Activated CD4-positive, alpha-beta T cell treated with anti-CD3 and anti-CD28 coated beads, Interleukin-2, amount 10 ng/mL, durations not matched to agents 24 days and 14 days (primary cell): ENCODE results near the gene RETSAT. TPM values are rescaled to one million over a fixed set of nuclear protein-coding genes. Genes with fewer than 3 reads are reported as not detected.
A peak's percentile ranks its signal among the peaks of the same experiment; 100 is the strongest.
"Not testable (repeated sequence)": the region's sequence is repeated elsewhere in the genome, so short reads cannot be mapped to it uniquely, and the experiment has no call there.

Experiments used
- DNase-seq: peaks from one replicate; pipeline ENCODE4 v3.0.0; 2022
- H3K27ac Mint-ChIP-seq: one replicate; pipeline ENCODE4 v1.8.0; 2022; ENCODE audit warnings: mild to moderate bottlenecking, mixed read lengths
- H3K27me3 Mint-ChIP-seq: one replicate; pipeline ENCODE4 v1.8.0; 2022; ENCODE audit warnings: mixed read lengths
- H3K36me3 Mint-ChIP-seq: one replicate; pipeline ENCODE4 v1.8.0; 2022; ENCODE audit warnings: low read depth, mild to moderate bottlenecking, mixed read lengths
- H3K4me1 Mint-ChIP-seq: one replicate; pipeline ENCODE4 v1.8.0; 2021; ENCODE audit warnings: mixed read lengths
- H3K4me3 Mint-ChIP-seq: one replicate; pipeline ENCODE4 v1.8.0; 2022; ENCODE audit warnings: mild to moderate bottlenecking, moderate library complexity, mixed read lengths
- H3K9me3 Mint-ChIP-seq: one replicate; pipeline ENCODE4 v1.8.0; 2021; ENCODE audit warnings: mixed read lengths
- intact Hi-C: fragments of 100-400 bp; cut with micrococcal nuclease; formaldehyde crosslinking; loops from one replicate; pipeline ENCODE4 v1.15.1; 2023
- total RNA-seq: library from RNA; stranded (reverse); gene quantifications from 2 replicates; pipeline ENCODE4 v1.2.3, GENCODE V29; 2022

Gene RETSAT
- total RNA-seq, 1 donor from 2014 or later = 21.0 TPM

DNA sequence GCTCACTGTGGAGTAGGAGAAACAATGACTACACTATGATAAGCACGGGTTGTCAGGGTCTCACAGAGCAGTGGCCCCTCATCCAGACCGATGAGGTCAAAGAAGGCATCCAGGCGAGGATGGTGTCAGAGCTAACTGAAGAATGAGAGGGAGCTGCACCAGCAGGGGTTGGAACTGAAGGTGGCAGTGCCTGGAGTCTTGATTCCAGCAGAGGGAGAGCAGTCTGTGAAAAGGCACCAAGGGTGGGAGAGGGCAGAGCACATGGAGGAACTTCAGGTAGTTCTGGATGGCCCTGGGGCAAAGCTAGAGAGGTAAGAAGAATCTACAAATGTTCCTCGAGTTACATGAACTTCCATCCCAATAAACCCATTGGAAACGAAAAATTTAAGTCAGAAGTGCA, 12.9 kb upstream of the RETSAT start:
- Mint-ChIP-seq H3K4me3 (no peak overlapping the region), H3K36me3 (peaks cover 15% of the 10 kb centered on the region), H3K27ac (no peak overlapping the region), H3K9me3 (no peaks in the 10 kb centered on the region), H3K27me3 (no peaks in the 10 kb centered on the region), H3K4me1 (peaks cover 2% of the 10 kb centered on the region)
- intact Hi-C loops = no loop called here
- DNase-seq = no peak

DNA sequence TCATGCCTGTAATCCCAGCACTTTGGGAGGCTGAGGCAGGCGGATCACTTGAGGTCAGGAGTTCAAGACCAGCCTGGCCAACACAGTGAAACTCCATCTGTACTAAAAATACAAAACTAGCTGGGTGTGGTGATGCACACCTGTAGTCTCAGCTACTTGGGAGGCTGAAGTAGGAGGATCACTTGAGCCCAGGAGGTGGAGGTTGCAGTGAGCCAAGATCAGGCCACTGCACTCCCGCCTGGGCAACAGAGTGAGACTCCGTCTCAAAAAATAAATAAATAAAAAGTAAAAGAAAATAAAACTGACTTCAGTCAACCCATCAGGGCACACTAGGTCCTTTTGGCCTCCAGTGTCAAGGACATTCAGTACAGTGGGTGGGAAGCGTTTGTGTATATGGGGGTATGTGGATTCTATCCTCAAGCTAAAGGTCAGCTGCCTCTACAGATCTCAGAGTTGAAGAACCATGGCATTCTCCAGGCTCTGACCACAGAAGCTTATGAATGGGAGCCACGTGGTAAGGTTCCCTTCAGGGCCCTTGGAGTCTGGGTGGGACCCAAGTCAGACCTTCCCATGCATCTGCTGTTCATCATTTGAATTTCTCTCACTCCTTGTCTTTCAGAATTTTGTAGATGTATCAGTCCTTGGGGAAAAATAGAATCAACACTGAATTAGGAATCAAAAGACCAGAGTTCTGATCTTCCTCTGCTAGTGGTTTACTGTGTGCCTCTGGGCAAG, 8.5 kb upstream of the RETSAT start:
- H3K4me3 Mint-ChIP-seq, H3K27me3 Mint-ChIP-seq, H3K27ac Mint-ChIP-seq, intact Hi-C loops, DNase-seq, H3K4me1 Mint-ChIP-seq, H3K9me3 Mint-ChIP-seq: not testable (repeated sequence)
- H3K36me3 Mint-ChIP-seq = peaks cover 26% of the 10 kb centered on the region

DNA sequence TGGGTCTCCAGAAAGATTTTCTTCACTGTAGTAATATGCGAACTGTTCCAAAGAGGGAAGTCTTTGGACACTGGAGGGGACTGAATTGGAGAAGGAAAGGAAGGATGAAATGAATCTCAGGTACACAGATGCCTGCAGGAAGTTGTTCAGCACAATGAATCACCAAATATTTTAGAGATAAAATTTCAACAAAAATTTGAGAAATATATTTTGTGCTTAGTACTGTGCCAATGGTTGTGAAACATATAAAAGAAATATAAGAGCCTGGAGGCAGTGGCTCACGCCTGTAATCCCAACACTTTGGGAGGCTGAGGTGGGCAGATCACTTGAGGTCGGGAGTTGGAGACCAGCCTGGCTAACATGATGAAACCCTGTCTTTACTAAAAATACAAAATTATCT, 3.4 kb upstream of the RETSAT start:
- no peaks in the 10 kb centered on the region for H3K27me3 Mint-ChIP-seq
- peaks cover 21% of the 10 kb centered on the region for H3K4me1 Mint-ChIP-seq
- intact Hi-C loops = no loop called here
- H3K36me3 Mint-ChIP-seq = peaks cover 33% of the 10 kb centered on the region
- no peak for DNase-seq
- H3K9me3 Mint-ChIP-seq = no peaks in the 10 kb centered on the region
- no peak overlapping the region for H3K4me3 Mint-ChIP-seq
- no peak overlapping the region for H3K27ac Mint-ChIP-seq

DNA sequence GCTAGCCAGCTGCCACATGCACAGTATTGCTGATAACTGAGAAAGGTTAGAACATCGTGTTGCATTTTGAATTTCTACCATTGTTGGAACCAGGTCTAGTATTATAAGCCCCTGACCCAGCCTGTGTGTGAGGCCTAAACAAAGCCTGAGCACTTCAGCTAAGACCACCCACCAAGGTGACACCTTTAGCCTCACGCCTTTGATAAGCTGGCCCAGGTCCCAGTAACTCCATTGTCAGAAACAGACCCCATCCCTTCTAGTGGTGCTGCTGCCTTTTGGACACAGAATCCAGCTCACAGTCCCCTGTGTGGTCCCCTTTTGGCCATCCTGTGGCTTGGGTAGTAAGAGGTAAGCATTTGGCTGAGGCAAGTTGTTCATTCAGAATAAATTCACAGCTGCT, 1.9 kb upstream of the RETSAT start:
- intact Hi-C loops = no loop called here
- H3K9me3 Mint-ChIP-seq = no peaks in the 10 kb centered on the region
- no peak overlapping the region for H3K27ac Mint-ChIP-seq
- DNase-seq = no peak
- H3K4me1 Mint-ChIP-seq = peaks cover 24% of the 10 kb centered on the region
- H3K36me3 Mint-ChIP-seq = peaks cover 26% of the 10 kb centered on the region
- H3K4me3 Mint-ChIP-seq = no peak overlapping the region
- H3K27me3 Mint-ChIP-seq = no peaks in the 10 kb centered on the region

DNA sequence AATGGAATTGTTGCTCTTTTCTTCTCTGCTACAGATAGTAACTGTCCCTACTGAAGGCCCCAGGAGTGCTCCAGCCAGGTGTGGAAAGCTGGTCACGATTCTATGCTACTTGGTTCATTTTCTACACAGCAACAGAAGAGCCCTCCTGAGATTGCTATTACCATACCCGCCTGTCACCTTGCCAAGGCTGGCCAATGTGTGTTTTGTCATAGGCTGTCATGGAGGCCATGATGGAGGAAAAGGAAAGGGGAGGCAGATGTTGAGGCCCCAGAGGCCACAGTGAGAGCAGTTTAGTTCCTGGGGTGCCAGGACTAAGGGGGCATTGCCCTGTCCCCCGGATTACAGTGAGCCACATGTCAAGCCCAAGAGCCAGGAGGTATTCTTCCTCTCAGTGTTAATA, 1.2 kb upstream of the RETSAT start:
- Mint-ChIP-seq H3K27me3 (no peaks in the 10 kb centered on the region), H3K9me3 (no peaks in the 10 kb centered on the region), H3K27ac (peak overlapping the region; percentile 94), H3K4me3 (peak overlapping the region; percentile 94), H3K4me1 (peaks cover 26% of the 10 kb centered on the region), H3K36me3 (peaks cover 30% of the 10 kb centered on the region)
- DNase-seq = no peak
- intact Hi-C loops = no loop called here

DNA sequence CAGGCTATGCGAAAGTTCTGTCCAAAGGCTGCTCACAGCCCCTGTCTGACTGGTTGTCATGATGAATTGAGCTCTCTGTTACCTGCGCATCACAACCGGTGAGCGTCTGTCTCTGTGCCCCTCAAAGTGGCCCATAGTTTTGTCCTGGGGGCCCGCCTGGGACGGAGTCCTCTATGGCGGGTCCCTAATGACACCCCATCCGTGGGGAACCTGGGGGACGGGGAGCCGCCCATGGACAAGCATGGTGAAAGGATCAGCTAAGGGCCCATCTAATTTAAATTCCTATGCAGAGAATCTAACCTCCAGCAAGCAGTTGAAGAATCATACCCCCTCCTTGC, 714 bp upstream of the RETSAT start:
- peak overlapping the region; percentile 94 for H3K4me3 Mint-ChIP-seq
- intact Hi-C loops = no loop called here

DNA sequence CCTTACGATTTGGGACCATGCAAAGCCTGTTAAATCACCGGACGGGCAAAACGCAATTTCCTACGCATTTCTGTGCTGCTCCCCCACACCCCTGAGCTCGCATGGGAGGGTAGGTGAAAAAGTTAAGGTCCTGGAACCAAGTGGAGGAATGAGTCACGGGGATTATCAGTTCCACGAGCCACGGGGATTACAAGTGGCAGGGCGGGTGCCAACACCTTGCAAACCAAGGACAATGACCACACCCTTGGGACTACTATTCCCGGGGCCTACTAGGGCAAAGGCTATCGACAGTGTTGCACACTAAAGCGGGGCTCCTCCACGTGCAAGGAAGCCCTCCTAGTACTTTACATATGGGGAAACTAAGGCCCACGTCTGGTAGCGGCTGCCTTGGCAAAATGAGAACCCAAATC, 447 bp downstream of the RETSAT start:
- H3K4me1 Mint-ChIP-seq = peaks cover 26% of the 10 kb centered on the region
- no peaks in the 10 kb centered on the region for H3K9me3 Mint-ChIP-seq
- H3K4me3 Mint-ChIP-seq = peak overlapping the region; percentile 94
- peak overlapping the region; percentile 94 for H3K27ac Mint-ChIP-seq
- no peaks in the 10 kb centered on the region for H3K27me3 Mint-ChIP-seq
- DNase-seq = no peak
- intact Hi-C loops = loop anchor here (1.0 kb wide), 4 partner anchors 26 to 207 kb away; partner anchors contain the start of genes GGCX, MAT2A and SH2D6
- peaks cover 31% of the 10 kb centered on the region for H3K36me3 Mint-ChIP-seq

More for the DNA sequence above, 714 bp upstream of the RETSAT start:
- H3K27ac Mint-ChIP-seq = peak overlapping the region; percentile 94
- no peaks in the 10 kb centered on the region for H3K27me3 Mint-ChIP-seq
- peaks cover 32% of the 10 kb centered on the region for H3K36me3 Mint-ChIP-seq
- no peak for DNase-seq
- no peaks in the 10 kb centered on the region for H3K9me3 Mint-ChIP-seq
- peaks cover 26% of the 10 kb centered on the region for H3K4me1 Mint-ChIP-seq

DNA sequence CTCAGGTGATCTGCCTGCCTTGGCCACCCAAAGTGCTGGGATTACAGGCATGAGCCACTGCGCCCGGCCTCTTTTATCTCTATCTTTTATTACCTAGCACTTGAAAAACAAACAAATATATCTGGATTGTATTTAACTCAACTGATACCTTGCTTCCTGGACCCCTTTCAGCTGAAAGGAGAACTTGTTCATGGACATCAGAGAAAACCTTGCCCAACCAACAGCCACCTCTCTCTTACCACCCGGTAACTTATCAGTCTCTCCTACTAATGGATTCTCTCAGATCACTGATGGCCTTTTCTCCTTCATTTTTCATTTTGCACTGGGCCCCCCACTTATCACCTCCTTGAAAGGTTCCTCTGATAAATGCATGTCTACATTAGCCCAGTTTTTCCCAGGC, 6.7 kb downstream of the RETSAT start:
- H3K4me3 Mint-ChIP-seq = no peak overlapping the region
- no peaks in the 10 kb centered on the region for H3K9me3 Mint-ChIP-seq
- H3K36me3 Mint-ChIP-seq = peaks cover 31% of the 10 kb centered on the region
- no peaks in the 10 kb centered on the region for H3K27me3 Mint-ChIP-seq
- H3K4me1 Mint-ChIP-seq = peaks cover 4% of the 10 kb centered on the region
- H3K27ac Mint-ChIP-seq = no peak overlapping the region
- DNase-seq = no peak
- intact Hi-C loops = no loop called here

DNA sequence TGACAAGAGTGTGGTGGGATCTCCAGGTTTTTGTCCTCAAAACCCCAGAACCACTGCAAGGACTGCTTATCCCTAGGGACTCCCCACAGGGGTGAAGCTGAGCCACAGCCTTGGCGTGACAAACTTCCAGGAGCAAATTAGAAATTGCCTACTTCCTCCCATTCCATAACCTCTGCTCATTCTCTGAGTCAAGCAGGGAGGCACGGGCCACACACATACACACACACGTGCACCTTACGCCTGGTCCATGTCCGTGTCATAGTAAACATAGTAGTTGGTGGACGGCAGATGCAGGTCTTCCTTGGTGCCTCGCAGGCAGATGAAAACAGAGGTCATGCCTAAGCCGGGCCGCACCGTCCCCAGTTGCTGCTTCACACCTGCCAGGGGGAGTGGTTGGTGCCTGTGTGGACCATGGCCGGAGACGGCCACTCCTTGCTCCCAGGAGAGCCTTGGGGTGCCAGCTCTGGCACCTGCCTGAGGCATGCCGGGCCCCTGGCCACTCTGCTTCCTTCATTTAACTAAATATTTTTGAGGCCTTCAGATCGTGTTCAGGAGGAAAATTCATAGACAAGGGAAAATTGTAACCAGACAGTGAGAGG, 9.9 kb downstream of the RETSAT start:
- DNase-seq = no peak
- peaks cover 18% of the 10 kb centered on the region for H3K36me3 Mint-ChIP-seq
- H3K27ac Mint-ChIP-seq = no peak overlapping the region
- H3K9me3 Mint-ChIP-seq = no peaks in the 10 kb centered on the region
- H3K4me3 Mint-ChIP-seq = no peak overlapping the region
- H3K27me3 Mint-ChIP-seq = peaks cover 5% of the 10 kb centered on the region
- intact Hi-C loops = no loop called here
- H3K4me1 Mint-ChIP-seq = no peaks in the 10 kb centered on the region

DNA sequence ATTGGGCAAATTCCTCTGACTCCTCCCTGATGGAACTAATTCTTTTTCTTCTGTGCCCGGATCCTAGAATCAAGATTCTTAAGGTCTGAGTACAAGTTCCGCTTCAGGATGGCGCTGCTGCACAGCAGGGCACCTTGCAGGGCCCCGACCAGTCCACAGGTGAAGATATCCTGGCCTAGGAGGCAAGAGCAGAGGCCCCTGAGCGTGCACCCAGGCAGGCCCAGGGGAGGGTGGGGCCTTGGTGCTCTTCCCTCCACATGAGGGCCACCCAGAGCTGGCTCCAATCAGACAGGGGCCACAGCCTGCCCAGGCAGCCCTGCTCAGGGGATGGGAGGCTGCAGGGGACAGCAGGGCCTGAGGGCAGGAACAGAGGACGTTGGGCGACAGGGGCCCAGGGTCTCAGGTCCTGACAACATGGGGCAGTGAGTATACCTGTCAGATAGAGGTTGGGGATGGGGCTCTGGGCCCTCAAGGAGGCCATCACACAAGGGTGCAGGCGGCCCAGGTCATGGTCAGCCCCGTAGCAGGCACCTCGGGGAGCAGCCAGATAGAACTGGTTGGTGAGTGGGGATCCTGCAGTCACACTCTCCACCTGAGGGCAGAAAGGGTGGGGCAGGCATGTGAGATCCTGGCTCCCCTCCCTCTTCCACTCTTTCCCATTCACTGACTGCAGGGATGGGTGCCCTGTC, 11.0 kb downstream of the RETSAT start:
- intact Hi-C loops, H3K4me3 Mint-ChIP-seq, H3K9me3 Mint-ChIP-seq, DNase-seq, H3K4me1 Mint-ChIP-seq, H3K27me3 Mint-ChIP-seq, H3K27ac Mint-ChIP-seq: not testable (repeated sequence)
- peaks cover 18% of the 10 kb centered on the region for H3K36me3 Mint-ChIP-seq

DNA sequence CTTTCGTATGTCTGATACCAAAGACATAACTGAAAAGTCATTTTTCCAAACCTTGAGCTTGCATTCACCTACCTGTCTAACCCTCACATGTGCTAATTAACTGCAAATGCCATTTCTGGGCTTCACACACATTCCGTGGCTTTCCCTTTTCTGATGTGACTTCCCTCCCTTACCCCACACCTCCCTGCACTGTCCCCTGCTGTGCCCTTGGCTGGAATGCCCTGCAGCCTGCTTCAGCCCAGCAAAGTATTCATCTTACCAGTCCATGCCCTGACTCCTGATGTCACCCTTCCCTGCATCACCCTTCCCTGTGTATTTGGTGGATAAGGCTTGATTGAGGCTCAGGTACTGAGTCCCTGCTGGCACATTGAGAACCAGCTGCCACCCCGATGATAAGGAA, 12.2 kb downstream of the RETSAT start:
- Mint-ChIP-seq H3K9me3 (no peaks in the 10 kb centered on the region), H3K27me3 (peaks cover 16% of the 10 kb centered on the region), H3K4me3 (no peak overlapping the region), H3K27ac (no peak overlapping the region), H3K36me3 (peaks cover 12% of the 10 kb centered on the region), H3K4me1 (no peaks in the 10 kb centered on the region)
- intact Hi-C loops = no loop called here
- no peak for DNase-seq

DNA sequence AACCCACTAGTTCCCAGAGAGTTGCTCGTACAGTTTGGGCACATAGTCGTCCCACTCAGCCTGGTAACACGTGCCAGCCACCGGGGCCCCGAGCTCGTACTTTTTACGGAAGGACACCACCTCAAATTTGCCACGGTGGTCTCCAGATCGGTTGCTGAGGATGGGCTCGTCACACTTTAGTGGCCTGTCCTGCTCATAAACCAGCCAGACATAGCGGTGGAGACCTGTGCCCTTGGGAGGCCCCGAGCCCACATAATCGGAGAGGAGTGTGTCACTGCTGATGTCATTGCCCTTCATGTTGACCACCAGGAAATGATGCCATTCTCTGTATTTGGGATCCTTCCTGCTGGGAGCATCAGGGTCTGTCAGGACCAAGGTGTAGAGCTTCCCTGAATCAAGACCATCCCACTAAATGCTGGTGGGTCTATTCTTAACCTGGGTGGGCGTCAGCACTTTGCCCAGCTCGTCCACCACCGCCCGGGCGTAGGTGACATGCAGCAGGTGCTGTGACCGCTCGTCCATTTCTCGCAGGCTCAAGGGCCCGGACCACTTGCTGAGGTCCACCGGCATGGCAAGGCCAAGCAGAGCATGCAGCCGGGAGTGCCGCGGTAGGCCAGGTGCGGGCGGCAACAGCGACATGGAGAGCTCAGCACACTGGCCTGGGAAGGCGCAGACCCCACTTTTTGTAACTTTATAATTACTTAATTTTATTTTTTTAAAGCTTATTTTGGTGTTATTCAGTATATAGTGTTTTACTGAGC, 12.9 kb downstream of the RETSAT start:
- intact Hi-C loops = no loop called here
- H3K9me3 Mint-ChIP-seq = no peaks in the 10 kb centered on the region
- peaks cover 12% of the 10 kb centered on the region for H3K36me3 Mint-ChIP-seq

DNA sequence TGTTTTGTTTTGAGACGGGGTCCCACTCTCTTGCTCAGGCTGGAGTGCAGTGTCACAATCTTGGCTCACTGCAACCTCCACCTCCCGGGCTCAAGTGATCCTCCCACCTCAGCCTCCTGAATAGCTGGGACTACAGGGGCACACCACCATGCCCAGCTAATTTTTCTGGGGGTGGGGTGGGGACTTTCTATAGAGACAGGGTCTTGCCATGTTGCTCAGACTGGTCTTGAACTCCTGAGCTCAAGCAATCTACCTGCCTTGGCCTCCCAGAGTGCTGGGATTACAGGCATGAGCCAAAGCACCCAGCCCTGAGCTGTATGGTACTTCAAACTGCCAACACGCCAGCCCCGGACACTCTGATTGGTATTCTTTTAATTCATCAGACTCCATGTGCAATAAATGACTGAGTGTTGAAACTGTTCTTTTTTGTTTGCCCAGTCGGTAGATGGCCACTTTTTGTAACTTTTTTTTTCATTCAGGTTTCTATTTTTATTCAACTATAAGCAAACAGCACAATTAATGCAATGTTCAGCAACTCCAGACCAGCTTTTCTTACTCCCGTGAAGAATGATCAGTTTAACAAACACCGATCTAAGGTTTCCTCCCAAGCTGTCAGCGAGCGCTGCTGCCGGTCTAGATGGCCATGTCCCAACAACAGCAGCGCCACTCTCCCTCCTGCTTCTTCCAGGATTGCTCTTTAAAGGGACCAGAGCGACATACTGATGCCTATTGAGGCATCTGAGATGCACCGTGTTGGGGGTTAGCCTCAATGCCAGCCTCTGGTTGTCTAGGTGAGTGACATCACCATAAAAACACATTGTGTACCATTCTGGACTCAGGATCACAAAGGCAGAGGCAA, 14.1 kb downstream of the RETSAT start:
- no peaks in the 10 kb centered on the region for H3K9me3 Mint-ChIP-seq
- intact Hi-C loops = no loop called here
- H3K27ac Mint-ChIP-seq = no peak overlapping the region
- no peak overlapping the region for H3K4me3 Mint-ChIP-seq
- H3K27me3 Mint-ChIP-seq = peaks cover 16% of the 10 kb centered on the region
- H3K36me3 Mint-ChIP-seq = peaks cover 6% of the 10 kb centered on the region
- no peak for DNase-seq
- no peaks in the 10 kb centered on the region for H3K4me1 Mint-ChIP-seq

More for the DNA sequence above, 12.9 kb downstream of the RETSAT start:
- Mint-ChIP-seq H3K4me3 (no peak overlapping the region), H3K27me3 (peaks cover 16% of the 10 kb centered on the region), H3K4me1 (no peaks in the 10 kb centered on the region), H3K27ac (no peak overlapping the region)
- DNase-seq = no peak
